Gastroesophageal sphincter (tissue), 3 donors: ENCODE results near the gene MYO1G.

ENCODE experiments used
- POLR2A ChIP-seq, 2 donors: fragments of 450-650 bp; IDR thresholded peaks; one replicate each; pipeline ENCODE4 v1.6.1; 2017; ENCODE audit warnings: antibody characterized with exemption in 2 of 2, mild to moderate bottlenecking in 2 of 2, moderate library complexity in 1 of 2
- TF ChIP-seq, protein P1 (sequence below), 4 experiments: fragments of 200-600 bp in 2 of 4; fragments of 450-650 bp in 2 of 4; sonication (generic) in 1 of 4; IDR thresholded peaks; one replicate each; pipeline ENCODE4 v1.5.1; 2017 to 2019; ENCODE audit warnings: antibody characterized with exemption in 4 of 4, mild to moderate bottlenecking in 2 of 4, moderate library complexity in 2 of 4

GRCh38 chr7:44949303-44949702 lies 29.5 kb downstream of the MYO1G start:
- TF ChIP-seq, protein P1, sequence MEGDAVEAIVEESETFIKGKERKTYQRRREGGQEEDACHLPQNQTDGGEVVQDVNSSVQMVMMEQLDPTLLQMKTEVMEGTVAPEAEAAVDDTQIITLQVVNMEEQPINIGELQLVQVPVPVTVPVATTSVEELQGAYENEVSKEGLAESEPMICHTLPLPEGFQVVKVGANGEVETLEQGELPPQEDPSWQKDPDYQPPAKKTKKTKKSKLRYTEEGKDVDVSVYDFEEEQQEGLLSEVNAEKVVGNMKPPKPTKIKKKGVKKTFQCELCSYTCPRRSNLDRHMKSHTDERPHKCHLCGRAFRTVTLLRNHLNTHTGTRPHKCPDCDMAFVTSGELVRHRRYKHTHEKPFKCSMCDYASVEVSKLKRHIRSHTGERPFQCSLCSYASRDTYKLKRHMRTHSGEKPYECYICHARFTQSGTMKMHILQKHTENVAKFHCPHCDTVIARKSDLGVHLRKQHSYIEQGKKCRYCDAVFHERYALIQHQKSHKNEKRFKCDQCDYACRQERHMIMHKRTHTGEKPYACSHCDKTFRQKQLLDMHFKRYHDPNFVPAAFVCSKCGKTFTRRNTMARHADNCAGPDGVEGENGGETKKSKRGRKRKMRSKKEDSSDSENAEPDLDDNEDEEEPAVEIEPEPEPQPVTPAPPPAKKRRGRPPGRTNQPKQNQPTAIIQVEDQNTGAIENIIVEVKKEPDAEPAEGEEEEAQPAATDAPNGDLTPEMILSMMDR (IDR thresholded peaks at IDR 0.05), result no peak
- TF ChIP-seq POLR2A (IDR thresholded peaks at IDR 0.05), result no peak
